GM19395 (cell line): ENCODE data around the gene KLHL17.
"Not testable (repeated sequence)": the region's sequence is repeated elsewhere in the genome, so short reads cannot be mapped to it uniquely, and the experiment has no call there.

ENCODE experiments used
- ATAC-seq: cut with Tn5 transposase; IDR thresholded peaks from one replicate; pipeline ENCODE4 v1.9.1; 2021; ENCODE audit warnings: mild to moderate bottlenecking, moderate library complexity; ENCODE audit not compliant: unreplicated experiment

The KLHL17 gene

GRCh38 chr1:997713-997992 is 37.3 kb downstream of the KLHL17 start:
- no peak for ATAC-seq

DNA sequence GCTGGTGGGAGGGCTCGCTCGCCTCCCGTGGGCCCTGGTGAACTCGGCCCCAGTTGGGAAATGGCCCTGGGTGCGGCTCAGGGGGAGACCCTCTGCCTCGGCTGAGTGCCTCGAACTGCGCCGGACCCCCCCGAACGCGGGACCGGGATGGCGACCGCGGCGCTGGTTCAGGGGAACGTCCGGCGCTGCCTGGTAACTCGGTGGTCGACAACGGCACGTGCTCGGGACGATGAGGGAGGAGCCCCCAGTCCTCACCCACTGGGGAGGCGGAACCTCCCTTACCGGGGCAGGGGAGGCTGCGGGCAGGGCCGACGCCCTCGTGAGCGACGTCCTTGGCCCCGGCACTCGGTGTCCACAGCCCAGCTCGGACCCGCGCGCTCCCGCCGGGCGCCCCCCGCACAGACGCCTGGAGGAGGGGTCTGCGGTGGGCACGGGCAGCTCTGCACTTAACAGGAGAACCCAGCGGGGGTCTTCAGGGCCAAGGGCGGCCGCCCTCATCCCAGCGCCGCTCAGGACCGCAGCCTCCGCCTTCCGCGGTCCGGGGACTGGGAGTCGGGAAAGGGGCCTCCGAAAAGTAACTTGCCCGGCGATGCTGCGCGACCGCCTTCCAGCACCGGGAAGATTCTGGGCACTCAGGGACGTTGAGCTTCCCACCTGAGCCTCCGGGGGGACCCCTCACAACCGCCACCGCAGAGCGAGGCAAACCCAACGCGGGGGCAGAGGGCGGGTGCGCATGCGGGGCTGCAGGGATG is 37.8 kb downstream of the KLHL17 start:
- no peak for ATAC-seq

GRCh38 chr1:998745-998994 is 38.3 kb downstream of the KLHL17 start:
- no peak for ATAC-seq

- ATAC-seq, result no peak
These were observed 38.8 kb downstream of the KLHL17 start for GRCh38 chr1:998995-999724.

GRCh38 chr1:999725-1000356 is 39.5 kb downstream of the KLHL17 start, which contains the start of gene HES4:
Gene HES4, minus strand, starts transcription at chr1:1000097. Its CDS starts 124 bp downstream, at chr1:999973.
- no peak for ATAC-seq

- ATAC-seq, result no peak
These were observed 40.1 kb downstream of the KLHL17 start for GRCh38 chr1:1000357-1001056.

GRCh38 chr1:1001057-1001783 is 40.8 kb downstream of the KLHL17 start:
- ATAC-seq, result no peak

DNA sequence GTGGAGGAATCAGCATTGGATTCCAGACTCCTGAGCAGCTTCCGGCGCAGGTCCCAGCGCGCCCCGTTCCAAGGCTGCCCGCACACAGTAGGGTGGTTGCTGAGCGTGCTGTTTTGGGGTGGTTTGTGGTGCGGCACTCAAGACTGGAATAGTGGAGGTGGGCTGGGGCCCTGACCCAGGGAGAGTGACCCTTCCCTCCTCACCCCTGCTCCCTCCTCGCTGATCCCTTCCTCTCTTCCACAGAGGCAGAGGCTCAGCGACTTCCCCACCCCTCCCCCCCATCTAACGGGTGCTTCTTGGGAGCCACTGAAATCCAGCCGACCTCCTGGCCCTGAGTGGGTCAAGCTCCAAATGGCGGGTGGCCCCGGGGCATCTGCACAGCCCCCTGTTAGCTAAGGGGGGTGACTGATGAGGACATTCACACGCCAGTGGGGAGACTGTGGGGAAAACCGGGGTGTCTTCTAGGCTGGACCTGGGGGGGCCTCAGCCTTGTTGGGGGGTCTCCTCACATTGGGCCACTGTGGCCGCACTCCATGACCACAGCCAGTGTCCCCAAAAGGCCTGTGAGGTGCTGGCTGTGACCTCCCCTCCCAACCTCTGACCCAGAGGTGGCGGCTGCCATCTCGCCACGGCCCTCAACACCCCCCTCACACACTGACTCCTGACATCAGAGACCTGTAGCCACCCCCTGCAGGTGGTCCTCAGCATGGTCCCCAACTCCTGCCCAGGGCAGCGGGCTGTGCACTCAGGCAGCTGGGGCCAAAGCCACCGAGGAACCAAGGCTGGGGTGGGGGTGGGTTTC is 43.4 kb downstream of the KLHL17 start:
- ATAC-seq, result no peak

- no peak for ATAC-seq
These were observed 44.0 kb downstream of the KLHL17 start for GRCh38 chr1:1004420-1004779.

- no peak for ATAC-seq
These were observed 44.7 kb downstream of the KLHL17 start for GRCh38 chr1:1004780-1005697.

DNA sequence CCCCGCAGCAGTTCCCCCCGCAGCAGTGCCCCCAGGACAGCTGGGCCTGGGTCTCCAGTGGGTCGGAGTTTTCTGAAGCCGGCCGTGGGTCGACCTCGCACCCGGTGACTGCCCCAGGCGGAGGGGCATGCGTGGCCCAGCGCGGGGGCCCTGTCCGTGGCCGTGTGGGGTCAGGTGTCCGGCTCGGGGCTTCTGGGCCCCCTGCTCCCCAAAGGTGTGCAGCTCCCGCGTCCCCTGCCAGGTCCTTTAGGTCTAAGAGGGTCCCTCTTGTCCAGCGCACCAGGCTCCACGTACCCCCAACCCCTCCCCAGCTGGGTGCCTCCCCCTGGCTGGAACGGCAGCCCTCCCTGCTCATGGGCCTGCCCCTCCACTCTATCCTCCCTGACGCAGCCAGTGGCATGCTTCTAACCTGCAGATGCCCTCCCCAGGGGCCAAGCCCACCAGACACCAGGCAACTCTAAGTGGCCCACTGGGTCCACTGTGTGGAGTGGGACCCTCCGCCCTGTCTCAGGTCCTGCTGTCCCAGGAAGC is 45.5 kb downstream of the KLHL17 start:
- ATAC-seq, result no peak

DNA sequence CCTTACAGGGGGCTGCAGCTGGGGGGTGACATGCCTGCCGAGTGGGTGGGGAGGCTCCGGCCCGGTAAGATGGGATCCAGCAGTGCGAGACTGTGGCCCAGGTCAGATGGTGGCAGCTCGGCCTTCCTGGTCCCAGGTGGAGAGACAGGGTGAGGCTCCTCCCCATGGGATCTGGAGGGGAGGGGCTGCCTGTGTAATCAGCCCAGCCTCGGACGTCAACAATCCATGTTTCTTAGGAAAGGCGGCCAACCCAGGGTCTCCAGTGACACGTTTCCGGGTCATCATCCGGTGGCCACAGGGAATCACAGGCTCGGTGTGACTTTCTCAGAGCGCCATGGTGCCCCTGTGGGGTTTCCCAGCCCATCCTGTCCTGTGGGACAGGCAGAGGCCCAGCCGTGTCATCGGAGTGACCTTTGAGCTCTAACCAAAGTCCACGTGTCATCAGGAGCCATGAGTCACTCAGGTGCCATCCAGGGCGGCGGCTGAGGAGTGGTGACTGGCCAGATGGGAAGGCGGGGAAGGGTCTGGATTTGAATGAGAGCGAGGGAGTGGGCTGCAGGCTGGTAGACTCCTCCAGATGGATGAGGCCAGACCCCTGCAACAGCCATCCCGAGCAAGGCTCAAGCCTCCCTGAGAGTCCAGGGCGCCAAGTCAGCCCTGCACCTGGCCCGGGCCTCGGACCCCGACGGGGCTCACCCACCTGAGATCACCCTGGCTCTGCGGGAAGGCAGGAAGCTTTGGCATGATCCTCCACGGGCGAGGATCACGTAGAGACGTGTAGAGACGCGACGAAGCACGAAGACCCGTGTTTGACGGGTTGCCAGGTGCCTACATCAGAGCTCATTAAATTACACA is 46.1 kb downstream of the KLHL17 start:
- no peak for ATAC-seq

DNA sequence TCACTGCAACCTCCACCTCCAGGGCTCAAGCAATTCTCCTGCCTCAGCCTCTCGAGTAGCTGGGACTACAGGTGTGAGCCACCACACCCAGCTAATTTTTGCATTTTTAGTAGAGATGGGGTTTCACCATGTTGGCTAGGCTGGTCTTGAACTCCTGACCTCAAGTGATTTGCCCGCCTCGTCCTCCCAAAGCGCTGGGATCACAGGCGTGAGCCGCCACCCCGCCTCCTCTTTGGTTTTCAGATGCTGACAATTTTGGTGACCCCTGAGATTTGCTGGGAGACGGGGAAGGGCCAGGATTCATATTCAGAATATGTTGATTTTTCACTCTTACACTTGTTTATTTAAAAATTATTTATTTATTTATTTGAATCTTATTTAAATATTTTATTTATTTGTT is 49.7 kb downstream of the KLHL17 start:
- not testable (repeated sequence) for ATAC-seq

DNA sequence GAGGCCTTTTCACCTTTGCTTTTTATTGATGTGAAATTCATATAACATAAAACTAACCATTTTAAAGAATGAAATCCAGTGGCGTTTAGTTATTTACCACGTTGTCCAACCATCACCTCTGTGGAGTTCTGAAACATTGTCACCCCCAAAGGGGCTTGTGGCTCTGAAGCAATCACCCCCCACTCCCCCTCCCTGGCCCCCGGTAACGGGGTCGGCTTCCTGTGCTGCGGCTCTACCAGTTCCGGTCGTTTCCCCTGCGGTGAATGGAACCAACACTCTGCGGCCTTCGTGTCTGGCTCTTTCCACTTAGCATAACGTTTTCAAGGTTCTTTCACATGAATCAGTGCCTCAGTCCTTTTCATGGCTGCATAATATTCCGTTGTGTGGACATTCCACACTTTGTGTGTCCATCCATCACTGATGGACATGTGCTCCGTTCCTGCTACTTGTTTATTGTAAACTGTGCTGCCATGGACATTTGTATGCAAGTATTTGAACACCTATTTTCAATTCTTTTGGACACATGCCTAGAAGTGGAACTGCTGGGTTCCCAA is 51.1 kb downstream of the KLHL17 start:
- ATAC-seq, result no peak

- not testable (repeated sequence) for ATAC-seq
These were observed 52.3 kb downstream of the KLHL17 start for GRCh38 chr1:1012736-1013104.

GRCh38 chr1:1013105-1013921 is 52.9 kb downstream of the KLHL17 start, which contains the start of gene ISG15:
Gene ISG15, plus strand, starts transcription at chr1:1013497. Its CDS starts 77 bp downstream, at chr1:1013574.
- peak; percentile 88 for ATAC-seq
